Glomerular visceral epithelial cell (primary cell): ENCODE data around the gene HOGA1.
"Not testable (repeated sequence)": the region's sequence is repeated elsewhere in the genome, so short reads cannot be mapped to it uniquely, and the experiment has no call there.

Source experiments
- DNase-seq: peaks from one replicate; pipeline ENCODE4 v3.0.0-alpha.2; 2016; ENCODE audit errors: extremely low spot score

Gene HOGA1

GRCh38 chr10:97608991-97609561, 24.9 kb downstream of the HOGA1 start:
- DNase-seq: no peak

DNA sequence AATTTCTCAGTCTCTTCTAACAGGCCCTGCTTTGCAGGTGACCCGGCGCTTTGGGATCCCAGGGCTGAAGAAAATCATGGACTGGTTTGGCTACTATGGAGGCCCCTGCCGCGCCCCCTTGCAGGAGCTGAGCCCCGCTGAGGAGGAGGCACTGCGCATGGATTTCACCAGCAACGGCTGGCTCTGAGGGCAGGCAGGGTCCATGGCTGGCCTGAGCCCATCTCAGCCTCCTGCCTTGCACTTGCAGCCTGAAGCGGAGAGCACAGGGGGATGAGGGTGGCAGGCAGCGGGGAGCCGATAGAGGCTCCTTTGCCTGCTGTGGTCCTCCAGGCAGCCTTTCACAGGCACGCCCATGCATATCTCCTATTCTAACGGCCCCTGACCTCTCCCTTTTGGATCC, 27.3 kb downstream of the HOGA1 start:
- DNase-seq: no peak

DNA sequence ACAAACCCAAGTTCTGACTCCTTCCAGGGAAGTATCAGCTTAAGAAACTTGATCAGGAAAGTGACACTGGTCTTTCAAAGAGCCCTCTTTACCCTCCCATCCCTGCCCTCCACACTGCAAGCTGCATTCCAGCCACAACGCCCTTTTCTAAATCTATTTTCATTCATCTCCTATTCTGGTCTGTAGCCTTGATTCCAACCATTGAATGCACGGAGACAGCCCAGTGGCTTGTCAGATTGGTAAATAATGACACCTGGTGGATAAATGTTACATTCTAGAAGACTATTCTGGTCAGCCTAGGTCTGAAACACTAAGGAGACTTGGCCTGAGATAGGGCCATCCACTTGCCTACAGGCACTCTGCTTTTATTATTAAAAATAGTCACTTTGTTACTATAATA, 28.2 kb downstream of the HOGA1 start:
- DNase-seq: peak; percentile 62

GRCh38 chr10:97618285-97618684, 34.1 kb downstream of the HOGA1 start:
- no peak for DNase-seq

DNA sequence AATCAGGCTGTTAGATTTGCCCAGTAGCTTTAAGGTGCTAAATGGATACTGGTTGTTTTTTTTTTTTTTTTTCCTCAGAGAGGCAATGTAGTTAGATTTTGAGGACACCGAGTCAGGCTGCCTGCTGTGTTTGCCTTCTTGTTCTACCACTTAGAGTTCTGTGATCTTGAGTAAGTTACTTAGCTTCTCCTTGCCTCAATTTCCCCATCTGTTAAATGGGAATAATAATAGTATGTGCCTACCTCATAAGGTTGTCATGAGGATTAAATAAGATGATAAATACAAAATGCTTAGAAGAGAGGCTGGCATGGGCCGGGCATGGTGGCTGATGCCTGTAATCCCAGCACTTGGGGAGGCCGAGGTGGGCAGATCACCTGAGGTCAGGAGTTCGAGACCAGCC, 34.5 kb downstream of the HOGA1 start:
- no peak for DNase-seq

DNA sequence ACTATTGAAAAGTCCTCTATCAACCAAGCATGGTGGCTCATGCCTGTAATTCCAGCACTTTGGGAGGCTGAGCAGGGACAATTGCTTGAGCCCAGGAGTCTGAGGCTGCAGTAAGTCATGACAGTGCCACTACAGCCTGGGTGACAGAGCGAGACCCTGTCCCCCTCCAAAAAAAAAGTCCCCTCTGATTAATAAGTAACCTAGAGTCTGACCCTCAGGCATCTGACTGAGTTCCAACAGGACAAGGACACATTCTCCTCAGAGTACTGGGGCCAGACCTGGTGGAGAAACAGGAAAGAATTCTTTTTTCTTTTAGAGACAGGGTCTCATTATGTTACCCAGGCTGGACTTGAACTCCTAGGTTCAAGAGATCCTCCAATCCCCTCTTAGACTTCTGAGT, 39.1 kb downstream of the HOGA1 start:
- DNase-seq: no peak

DNA sequence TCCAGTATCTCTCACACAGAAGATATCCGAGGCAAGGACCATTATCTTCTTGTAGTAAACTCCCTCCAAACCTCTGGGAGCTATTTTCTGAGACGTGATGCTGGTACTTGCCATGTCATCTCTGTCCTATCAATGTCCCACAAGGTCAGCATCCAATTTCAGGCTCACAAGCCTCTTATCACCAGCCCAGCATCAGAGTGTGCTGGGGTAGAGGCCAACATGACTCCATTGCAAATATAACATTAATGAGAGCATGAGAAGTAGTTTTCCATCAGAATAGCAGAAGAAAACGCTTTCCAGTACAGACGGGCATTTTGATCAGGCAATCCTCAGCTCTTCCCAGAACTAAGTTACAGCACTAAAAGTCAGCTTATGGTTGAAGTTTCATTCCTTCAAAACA, 43.5 kb downstream of the HOGA1 start:
- DNase-seq: no peak

DNA sequence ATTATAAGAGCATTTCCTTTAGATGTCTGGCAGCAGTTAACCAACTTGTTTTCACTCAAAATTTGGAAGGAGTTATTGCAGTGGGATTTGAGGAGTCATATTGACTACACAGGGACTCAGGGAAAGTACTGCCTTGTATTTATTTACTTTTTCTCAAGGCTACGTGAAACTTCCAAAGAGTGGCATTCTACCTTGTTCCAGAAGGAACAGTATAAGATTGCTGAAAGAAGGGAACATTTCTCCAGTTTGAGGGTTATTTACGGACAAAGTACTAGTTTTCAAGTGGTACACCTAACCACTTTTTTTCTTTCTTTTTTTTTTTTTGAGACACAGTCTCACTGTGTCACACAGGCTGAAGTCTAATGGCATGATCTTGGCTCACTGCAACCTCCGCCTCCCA, 44.0 kb downstream of the HOGA1 start:
- no peak for DNase-seq

DNA sequence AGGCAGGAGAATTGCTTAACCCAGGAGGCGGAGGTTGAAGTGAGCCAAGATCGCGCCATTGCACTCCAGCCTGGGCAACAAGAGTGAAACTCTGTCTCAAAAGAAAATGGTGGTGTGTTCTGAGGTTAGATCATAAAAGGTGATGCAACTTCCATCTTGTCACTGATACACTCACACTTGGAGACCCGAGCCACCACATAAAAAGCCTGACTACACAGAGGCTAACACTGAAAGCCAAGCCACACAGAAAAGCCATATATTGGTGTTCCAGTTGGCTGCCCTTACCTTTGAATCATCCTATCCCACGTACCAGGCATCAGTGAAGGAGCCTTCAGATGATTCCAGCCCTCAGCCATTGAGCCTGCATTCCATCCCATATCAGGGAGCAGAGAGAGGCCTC, 45.1 kb downstream of the HOGA1 start:
- peak; percentile 69 for DNase-seq

DNA sequence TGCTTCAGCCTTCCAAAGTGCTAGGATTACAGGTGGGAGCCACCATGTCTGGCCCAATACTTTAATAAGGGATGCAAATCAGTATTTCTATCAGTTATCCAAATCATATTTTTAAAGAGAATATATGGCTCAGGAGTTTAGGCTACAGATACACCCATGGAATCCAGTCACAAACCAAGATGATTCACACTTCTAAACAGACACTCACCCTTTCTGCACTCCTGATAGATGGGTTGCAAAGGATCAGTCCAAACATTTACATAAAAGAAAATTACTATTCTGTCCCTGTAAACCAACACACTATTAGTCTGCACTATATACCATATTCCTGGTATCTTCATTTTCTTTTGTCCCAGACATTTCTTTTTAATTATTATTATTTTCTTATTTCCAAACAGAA, 46.9 kb downstream of the HOGA1 start:
- DNase-seq: no peak

DNA sequence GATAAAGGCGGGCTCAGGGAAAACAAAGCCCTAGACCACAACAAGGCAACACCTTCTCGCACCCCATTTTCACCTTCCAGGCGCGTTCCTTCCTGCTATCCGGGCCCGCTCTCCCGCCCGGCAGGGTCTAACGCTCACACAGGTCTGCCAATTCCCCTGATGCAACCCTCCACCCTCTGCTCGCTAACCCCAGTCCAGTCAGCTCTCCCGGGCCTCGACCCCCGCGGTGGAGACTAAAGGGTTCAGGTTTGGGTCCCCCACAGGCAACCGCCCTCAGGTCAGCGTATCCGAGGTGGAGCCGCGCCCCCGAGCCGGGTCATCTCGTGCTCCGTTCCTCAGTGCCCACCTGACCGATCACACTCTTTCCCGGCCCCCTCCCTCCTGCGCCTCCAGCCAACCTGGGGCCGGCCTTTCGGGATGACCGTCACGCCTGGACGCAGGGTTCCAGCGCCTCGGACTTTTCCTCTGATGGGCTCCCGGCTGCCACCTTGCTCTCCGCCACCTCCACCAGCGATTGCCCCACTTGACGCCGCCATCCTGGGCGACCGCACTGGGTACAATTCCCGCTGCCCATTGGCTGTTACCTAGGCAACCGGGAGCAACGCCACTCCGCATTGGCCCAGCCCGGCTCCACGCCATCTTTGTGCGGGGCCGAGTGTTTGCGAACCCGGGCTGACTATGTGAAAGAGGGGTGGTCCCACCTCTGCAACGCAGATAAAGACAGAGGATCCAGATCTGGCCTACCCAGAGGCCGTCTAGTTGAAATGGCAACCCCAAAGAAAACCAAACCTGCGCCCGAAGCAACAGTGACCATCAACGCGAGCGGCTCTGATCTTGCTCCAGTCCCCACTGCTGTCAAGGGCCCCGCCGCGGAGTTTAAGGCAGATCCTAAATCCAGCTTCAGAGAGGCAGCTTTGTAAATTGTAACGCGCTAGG, 49.0 kb downstream of the HOGA1 start, which contains the start of gene MORN4:
MORN4 (minus strand) TSS at position 552 of the 936 bp plus-strand sequence. CDS start 13,847 bp downstream, outside the sequence.
- peak; percentile 91 for DNase-seq

- no peak for DNase-seq
These were observed 49.7 kb downstream of the HOGA1 start for GRCh38 chr10:97633921-97634320.

- no peak for DNase-seq
These were observed 51.4 kb downstream of the HOGA1 start for GRCh38 chr10:97635577-97635976.

DNA sequence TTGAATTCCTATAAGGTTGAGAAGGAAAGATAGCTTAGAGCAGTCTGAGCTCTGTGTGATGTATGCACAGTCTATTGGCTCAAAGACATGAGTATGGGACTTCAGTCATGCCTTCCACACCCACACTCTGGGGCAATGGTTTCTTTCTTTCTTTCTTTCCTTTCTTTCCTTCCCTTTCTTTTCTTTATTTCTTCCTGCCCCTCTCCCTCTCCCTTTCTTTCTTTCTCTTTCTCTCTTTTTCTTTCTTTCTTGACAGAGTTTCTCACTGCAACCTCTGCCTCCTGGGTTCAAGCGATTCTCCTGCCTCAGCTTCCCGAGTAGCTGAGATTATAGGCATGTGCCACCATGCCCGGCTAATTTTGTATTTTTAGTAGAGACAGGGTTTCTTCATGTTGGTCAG, 54.9 kb downstream of the HOGA1 start:
- DNase-seq: not testable (repeated sequence)

GRCh38 chr10:97640174-97640867, 56.1 kb downstream of the HOGA1 start, which contains the start of gene PI4K2A:
Gene PI4K2A, plus strand, starts transcription at chr10:97640671. Its CDS starts 72 bp downstream, at chr10:97640743.
- DNase-seq: peak; percentile 100

GRCh38 chr10:97640868-97641811, 57.0 kb downstream of the HOGA1 start:
- peak; percentile 17 for DNase-seq

DNA sequence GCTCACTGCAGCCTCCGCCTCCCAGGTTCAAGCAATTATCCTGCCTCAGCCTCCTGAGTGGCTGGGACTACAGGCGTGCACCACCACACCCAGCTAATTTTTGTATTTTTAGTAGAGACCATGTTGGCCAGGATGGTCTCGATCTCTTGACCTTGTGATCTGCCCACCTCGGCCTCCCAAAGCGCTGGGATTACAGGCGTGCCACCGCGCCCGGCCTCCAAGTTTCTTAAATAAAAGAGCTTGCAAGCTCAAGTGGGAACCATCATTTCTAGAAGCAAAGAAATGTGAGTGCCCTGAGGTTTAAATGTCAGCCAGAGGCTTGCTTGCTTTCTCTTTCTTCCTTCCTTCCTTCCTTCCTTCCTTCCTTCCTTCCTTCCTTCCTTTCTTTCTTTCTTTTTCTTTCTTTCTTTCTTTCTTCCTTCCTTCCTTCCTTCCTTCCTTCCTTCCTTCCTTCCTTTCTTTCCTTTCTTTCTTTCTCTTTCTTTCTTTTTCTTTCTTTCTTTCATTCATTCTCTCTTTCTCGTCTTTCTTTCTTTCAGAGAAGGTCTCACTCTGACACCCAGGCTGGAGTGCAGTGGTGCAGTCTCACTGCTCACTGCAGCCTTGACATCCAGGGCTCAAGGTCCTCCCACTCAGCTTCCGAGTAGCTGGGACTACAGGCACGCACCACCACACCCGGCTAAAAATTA, 58.4 kb downstream of the HOGA1 start:
- not testable (repeated sequence) for DNase-seq

DNA sequence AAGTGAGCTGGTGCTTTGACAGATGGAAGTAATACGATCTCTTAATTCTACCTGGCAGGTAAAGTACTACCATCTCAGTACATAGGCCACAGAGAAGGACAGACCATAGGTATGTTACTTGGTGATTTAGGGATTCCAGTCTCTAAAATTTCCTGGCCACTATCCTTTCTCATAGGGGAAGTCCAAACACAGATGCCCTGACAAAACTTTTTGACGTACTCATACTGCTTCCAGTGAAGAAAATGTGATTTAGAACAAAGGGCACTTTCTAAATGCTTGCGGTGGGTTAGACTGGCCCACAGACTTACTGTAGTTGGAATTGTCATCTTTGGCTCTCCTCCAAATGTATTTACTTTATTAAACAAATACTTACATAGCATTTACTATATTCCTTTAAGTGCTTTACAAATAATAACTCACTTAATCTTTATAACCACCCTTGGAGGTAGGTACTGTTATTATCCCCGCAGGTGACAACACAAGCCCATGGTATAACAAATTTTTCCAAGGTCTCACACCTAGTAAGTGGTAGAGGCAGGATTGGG, 59.3 kb downstream of the HOGA1 start:
- no peak for DNase-seq

- DNase-seq: no peak
These were observed 60.7 kb downstream of the HOGA1 start for GRCh38 chr10:97644936-97645335.

DNA sequence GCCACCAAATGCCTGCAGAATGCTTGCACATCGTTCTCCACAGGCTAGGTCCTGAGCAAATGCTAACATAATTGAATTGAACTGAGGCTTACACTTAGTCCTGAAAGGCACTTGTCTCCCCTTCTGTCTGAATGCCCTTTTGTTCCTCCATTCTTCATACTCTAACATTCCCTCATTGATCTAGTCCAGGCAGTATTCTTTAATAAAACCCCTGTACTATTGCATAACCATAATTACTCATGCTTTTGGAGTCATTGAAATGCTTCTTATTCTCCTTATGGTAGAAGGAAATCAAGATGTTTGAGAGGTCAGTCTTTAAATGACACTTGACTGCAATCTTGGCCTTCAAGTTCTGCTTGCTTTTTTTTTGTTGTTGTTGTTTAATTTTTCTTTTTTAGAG, 63.4 kb downstream of the HOGA1 start:
- DNase-seq: no peak
